ENCODE results near the gene SAA4.

Gene SAA4

GRCh38 chr11:18188796-18189195, 47.8 kb downstream of the SAA4 start:
- H3K36me3 ChIP-seq (ENCODE audit: low read depth) = no peaks in the 10 kb centered on the region
- no peaks in the 10 kb centered on the region for H3K9me3 ChIP-seq (ENCODE audit: severe bottlenecking)
- H3K27ac ChIP-seq (ENCODE audit: poor library complexity, severe bottlenecking) = no peak overlapping the region
- ATAC-seq (ENCODE audit: low read depth) (no peak), DNase-seq (ENCODE audit: low spot score) (no peak)
- H3K4me3 ChIP-seq (ENCODE audit: severe bottlenecking) = no peak overlapping the region
- no peak for TF ChIP-seq CTCF (IDR thresholded peaks at IDR 0.05; ENCODE audit: poor library complexity, severe bottlenecking)
- peaks cover 12% of the 10 kb centered on the region for H3K27me3 ChIP-seq (ENCODE audit: insufficient read depth, poor library complexity, severe bottlenecking)
- H3K4me1 ChIP-seq (ENCODE audit: insufficient read depth, poor library complexity, severe bottlenecking) = no peaks in the 10 kb centered on the region

Measured in RWPE2 (cell line).